ENCODE data around the gene NDUFAF7.
"Not testable (repeated sequence)": the region's sequence is repeated elsewhere in the genome, so short reads cannot be mapped to it uniquely, and the experiment has no call there.

DNA sequence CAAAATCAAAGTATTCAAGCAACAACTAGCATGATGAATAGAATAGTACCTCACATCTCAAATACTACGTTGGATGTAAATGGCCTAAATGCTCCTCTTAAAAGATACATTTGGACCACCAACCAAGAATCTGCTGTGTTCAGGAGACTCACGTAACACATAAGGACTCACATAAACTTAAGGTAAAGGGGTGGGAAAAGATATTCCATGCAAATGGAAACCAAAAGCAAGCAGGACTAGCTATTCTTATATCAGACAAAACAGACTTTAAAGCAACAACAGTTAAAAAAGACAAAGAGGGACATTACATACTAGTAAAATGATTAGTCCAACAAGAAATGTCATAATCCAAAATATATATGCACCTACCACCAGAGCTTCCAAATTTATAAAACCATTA is 24.7 kb upstream of the NDUFAF7 start:
- TF ChIP-seq, protein P1, sequence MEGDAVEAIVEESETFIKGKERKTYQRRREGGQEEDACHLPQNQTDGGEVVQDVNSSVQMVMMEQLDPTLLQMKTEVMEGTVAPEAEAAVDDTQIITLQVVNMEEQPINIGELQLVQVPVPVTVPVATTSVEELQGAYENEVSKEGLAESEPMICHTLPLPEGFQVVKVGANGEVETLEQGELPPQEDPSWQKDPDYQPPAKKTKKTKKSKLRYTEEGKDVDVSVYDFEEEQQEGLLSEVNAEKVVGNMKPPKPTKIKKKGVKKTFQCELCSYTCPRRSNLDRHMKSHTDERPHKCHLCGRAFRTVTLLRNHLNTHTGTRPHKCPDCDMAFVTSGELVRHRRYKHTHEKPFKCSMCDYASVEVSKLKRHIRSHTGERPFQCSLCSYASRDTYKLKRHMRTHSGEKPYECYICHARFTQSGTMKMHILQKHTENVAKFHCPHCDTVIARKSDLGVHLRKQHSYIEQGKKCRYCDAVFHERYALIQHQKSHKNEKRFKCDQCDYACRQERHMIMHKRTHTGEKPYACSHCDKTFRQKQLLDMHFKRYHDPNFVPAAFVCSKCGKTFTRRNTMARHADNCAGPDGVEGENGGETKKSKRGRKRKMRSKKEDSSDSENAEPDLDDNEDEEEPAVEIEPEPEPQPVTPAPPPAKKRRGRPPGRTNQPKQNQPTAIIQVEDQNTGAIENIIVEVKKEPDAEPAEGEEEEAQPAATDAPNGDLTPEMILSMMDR (conservative IDR thresholded peaks at IDR 0.05): not testable (repeated sequence)
- TF ChIP-seq ZFX (IDR thresholded peaks at IDR 0.05): not testable (repeated sequence)
